HG02610 (cell line): Measurements from ENCODE around the gene STPG2.
"Not testable (repeated sequence)": the region's sequence is repeated elsewhere in the genome, so short reads cannot be mapped to it uniquely, and the experiment has no call there.

ENCODE experiments used
- ATAC-seq: cut with Tn5 transposase; IDR thresholded peaks from one replicate; pipeline ENCODE4 v1.9.1; 2021; ENCODE audit warnings: mild to moderate bottlenecking, moderate library complexity; ENCODE audit not compliant: unreplicated experiment

The STPG2 gene

DNA sequence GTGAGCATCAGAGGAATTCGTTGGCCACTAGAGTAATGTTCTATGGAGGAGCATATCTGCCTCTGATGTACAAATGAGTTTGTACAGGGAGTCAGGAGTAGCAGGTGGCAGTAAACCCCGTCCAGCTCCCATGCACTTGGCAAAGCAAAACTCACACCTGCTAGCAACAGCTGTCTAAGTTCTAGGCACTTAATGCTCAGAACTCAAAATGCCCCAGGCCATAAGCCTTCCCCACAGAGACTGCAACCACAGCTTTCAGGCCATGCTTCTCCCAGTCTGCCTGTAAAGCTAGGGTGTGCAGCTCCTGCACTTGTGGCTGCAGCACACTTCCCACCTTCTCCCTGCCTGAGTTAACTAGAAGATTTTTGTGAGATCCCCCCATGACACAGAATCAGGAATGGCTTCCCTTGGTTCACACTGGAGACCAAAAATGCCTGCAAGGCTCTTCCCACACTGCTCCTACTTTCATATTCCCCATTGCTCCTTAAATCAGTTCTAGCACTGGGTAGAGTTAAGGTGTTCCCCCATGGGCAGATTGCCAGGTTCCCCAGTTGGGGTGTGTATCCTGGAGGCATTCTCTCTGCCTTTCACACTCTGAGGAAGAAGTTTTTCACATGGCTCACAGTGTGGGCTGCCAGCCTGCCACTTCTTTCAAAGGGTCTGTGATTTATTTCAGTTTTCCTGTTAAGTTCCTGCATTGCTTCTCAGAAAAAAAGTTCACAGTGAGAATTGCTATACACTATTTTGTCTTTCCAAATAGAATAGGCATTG is 189.9 kb downstream of the STPG2 start:
- no peak for ATAC-seq

DNA sequence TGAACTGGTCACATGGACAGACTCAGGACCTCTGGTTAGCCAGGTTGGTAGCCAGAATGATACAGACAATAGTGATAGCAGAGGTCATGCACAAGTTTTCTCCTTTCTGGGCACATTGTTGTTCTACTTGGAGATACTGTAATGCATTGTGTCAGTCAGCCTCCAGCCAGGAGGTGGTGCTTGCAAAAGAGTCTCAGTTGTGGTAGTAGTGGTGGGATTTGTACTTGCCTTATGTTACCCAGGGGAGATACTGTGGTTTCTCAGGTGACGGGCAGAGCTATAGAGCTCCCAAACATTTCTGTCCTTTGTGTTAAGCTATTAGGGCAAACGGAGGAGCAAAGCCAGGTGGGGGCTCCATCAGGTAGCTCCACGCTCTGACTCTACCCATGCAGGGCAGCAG is 190.5 kb downstream of the STPG2 start:
- ATAC-seq, result no peak

DNA sequence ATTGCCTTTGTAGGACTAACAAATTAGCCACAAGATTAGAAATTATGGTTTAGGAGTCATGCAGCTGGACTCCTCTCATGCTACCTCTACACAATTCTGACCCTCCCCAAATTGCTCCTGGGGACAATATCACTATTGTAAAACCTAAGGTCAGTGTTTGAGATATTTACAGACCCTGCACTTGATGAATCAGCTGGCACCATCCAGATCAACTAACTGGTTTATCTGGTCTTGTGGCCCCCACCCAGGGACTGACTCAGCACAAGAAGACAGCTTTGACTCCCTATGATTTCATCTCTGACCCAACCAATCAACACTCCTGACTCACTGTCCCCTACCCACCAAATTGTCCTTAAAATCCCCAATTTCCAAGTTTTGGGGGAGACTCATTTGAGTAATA is 192.4 kb downstream of the STPG2 start:
- no peak for ATAC-seq

DNA sequence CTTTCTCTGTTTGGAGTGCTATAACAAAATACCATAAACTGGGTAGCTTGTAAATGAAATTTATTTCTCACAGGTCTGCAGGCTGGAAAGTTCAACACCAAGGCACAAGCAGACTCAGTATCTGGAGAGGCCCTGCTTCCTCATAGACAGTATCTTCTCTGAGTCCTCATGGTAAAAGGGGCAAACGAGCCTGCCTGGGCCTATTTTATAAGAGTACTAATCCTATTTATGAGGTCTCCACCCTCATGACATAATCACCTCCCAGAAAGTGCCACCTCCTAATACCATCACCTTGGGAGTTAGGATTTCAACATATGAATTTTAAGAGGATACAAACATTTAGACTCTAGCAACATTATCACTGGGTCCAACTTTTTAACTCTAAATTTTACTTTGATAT is 200.3 kb downstream of the STPG2 start:
- no peak for ATAC-seq

DNA sequence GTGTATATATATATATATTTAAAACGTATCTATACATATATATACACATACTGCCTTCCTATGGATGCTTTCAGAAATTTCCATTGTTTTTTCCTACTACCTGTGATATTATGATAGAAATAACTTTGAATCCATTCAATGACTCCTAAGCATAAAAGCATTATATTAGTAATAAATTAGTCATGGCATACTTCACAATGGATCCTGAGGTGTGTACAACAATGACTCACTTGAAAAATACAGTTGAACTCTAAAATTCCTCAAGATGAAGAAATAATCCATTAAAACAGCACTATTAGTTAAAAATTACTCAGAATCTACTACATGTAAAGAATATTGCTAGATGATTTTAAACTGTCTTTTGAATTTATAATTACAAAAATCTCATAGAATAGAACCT is 201.1 kb downstream of the STPG2 start:
- no peak for ATAC-seq

DNA sequence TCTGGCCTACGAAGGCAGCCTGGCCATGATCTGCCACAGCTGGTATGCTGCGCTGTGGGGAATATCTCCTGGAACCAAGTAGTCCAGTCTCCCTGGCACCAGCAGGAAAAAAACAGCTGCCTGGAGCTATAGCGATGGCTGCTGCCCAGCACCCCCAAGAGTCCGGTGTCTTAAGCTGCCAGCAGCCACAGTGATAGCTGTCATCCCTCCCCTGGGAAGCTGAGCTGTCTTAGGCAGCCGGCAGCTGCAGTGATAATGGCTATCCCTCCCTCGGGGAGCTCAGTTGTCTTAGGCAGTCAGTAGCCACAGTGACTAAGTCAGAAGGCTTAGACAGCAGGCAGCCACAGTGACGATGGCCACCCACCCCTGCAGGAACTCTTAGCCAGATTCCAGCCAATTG is 205.1 kb downstream of the STPG2 start:
- no peak for ATAC-seq

DNA sequence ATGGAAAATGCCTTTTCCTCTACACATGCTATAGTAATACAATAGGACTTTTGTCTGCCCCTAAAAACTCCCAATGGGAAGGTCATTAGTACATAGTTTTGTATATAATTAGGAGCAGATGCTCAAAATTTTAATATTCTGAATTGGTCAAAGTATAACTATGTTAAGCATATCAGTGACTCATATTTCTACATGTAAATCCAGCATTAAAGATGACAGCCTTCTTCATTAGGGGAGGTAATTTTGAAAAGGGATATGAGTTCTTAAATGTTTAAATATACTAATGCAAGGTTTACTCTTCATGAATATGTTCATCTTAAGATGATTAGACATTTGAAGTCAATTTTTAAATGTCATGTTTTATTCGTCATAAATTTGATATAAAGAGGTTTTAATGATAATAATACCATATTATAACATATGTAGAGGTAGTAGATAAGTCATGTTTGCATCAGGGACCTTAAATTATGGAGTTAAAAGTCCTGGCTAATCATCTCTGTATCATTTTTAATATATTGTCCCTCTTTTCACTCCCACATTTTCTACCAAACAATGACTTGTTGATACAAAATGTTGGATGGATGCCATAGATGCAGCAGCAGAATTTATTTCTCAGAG is 218.8 kb downstream of the STPG2 start:
- no peak for ATAC-seq

DNA sequence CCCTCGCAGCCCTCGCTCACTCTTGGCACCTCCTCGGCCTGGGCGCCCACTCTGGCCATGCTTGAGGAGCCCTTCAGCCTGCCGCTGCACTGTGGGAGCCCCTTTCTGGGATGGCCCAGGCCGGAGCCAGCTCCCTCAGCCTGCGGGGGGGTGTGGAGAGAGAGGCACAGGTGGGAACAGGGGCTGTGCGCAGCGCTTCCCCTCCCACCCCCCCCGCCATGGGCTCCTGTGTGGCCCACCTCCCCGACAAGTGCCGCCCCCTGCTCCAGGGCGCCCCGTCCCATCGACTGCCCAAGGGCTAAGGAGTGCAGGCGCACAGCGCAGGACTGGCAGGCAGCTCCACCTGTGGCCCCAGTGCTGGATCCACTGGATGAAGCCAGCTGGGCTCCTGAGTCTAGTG is 220.2 kb downstream of the STPG2 start:
- ATAC-seq, result no peak

DNA sequence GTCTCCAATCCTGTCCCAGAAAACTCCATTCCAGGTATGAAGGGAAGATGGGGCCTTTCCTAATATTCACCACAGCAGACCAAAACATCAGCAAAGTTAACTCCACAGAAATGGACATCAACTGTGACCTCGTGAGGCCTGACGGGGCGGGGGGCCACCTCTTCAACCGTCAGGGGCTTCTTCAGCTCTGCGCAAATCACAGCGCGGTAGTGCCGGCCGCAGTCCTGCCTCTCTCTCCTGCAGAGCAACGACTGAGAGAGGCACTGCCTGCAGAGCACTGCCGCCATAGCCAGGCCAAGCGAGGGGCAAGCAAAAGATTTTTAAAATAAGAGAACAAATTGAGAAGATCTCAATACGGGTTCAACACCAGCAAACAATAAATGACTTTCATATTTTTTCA is 226.2 kb downstream of the STPG2 start:
- ATAC-seq, result no peak

DNA sequence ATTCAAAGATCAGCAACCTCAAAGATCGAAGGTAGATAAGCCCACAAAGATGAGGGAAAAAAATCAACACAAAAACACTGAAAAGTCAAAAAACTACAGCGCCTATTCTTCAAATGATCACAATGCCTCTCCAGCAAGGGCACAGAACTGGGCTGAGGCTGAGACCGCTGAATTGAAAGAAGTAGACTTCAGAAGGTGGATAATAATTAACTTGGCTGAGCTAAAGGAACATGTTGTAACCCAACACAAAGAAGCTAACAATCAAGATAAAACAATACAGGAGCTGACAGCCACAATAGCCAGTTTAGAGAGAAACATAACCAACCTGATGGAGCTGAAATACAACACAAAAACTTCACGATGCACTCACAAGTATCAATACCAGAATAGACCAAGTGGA is 231.1 kb downstream of the STPG2 start:
- ATAC-seq, result no peak

DNA sequence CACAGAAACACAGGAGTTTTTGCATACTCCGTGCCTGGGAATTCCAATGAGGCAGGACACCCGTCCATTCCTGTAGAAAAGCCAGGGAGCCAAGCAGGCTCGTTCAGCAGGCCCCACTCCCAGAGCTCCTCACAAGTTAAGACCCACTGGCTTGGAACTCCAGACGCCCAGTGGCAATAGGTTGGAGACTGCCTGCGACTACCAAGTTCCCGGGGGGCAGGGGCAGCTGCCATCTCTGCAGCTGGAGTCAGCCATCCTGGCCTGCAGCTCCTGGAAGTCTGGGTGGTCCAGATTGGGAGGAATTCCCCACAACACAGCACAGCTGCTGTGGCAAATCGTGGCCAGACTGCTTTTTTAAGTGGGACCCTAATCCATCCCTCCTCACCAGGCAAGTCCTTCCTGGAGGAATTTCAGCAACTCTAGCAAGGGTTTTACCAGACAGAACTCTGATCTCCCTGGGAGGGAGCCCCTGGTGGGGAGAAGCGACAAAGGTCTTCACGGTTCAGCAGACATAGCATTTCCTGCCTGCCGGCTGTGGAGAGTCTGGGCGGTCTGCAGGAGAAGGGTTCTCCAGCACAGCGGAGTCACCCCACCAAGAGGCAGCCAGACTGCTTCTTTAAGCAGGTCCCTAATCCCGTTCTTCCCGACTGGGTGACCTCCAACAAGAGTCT is 231.9 kb downstream of the STPG2 start:
- no peak for ATAC-seq

DNA sequence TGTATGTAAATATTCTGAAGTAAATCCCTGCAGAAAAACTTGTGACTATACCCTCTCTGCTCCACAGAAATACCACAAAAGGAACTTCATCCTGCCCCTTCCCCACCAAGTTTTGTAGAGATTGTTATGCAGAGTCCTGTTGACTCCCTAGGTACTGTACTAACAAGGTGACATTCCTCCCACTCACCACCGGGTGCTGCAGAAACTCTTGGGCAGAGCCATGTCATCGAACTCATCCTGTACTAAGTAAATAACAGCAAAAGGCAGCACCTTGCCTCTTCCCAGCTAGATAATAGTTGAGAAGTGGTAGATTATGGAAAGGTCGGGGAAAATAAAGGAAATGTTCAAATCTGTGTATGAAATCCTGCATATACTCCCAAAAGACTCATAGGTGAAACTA is 233.3 kb downstream of the STPG2 start:
- no peak for ATAC-seq

DNA sequence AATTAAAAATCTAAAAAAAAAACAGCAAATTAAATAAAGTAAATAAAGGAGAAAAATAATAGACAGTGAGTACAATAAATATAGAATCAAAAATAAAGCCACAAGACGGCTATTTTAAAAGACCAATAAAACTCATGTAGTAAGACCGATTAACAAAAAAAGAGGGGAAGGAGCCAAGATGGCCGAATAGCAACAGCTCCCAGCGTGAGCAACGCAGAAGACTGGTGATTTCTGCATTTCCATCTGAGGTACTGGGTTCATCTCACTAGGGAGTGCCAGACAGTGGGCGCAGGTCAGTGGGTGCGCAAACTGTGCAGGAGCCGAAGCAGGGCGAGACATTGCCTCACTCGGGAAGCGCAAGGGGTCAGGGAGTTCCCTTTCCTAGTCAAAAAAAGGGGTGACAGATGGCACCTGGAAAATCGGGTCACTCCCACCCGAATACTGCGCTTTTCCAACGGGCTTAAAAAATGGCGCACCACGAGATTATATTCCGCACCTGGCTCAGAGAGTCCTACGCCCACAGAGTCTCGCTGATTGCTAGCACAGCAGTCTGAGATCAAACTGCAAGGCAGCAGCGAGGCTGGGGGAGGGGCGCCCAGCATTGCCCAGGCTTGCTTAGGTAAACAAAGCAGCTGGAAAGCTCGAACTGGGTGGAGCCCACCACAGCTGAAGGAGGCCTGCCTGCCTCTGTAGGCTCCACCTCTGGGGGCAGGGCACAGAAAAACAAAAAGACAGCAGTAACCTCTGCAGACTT is 239.7 kb downstream of the STPG2 start:
- ATAC-seq, result not testable (repeated sequence)

DNA sequence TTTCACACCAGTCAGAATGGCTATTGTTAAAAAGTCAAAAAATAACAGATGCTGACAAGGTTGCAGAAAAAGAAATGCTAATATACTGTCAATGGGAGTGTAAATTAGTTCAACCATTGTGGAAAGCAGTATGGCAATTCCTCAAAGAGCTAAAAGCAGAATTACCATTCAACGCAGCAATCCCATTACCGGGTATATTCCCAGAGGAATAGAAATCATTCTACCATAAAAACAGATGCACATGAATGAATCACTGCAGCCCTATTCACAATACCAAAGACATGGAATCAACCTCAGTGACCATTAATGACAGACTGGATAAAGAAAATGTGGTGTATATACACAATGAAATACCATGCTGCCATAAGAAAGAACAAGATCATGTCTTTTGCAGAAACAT is 243.0 kb downstream of the STPG2 start:
- ATAC-seq, result no peak

DNA sequence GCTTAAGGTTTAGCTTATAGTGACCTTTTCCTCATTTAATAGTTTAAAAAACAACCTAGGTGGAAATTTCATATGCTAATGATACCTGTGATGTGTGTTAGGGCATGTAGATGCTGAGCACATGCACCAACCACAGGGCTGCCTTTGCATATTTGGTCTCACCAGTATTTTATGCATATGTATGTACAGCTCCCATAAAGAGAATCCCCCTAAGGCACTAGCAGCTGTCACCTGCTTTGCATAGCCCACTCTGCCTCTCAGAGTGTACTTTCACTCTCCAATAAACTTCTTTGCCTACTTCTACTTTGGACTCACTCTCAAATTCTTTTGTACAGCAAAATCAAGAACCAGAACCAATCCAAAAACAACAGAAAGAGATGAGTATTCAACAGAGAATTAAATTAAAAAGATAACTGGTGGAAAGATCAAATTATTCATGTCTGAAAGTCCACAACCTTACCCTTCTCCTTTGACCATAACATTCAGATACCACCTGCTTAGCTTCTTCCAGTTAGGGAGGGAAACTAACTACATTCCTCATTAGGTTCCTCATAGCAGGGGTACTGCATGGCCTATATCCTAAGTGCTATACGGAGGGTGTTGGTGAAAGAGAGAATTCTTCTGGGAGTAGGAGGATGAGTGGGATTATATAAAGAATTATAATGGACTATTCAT is 250.5 kb downstream of the STPG2 start:
- no peak for ATAC-seq

DNA sequence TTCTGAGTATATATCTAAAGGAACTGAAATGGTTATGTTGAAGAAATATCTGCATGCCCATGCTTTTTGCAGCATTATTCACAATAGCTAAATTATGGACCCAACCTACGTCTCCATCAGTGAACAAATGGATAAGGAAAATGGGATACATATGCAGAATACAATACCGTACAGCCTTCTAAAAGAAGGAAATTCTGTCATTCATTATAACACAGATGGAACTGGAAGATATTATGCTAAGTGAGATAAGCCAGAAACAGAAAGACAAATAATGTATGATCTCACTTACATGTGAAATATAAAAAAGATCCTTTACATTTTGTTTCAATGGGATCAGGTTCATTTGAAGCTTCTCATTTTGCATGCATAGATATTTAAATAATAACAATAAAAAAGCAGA is 263.3 kb downstream of the STPG2 start:
- no peak for ATAC-seq

DNA sequence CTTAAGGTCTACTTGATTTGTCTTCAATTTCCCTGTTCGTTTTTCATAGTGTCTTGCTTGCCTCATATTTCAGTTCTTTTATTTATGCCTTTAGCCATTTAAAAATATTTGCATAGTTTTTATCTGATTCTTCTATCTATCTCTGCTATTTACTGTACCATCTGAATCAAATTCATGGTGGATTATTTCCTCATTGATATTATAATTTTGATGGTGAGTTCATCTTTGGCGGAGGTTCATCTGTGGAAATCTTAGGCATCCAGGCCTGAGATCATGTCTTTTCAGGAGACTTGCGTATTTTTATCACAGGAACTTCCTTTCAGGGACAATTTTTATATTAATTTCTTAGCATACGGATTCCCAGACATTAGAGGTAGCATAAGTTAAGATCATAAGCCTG is 275.2 kb downstream of the STPG2 start:
- ATAC-seq, result no peak

DNA sequence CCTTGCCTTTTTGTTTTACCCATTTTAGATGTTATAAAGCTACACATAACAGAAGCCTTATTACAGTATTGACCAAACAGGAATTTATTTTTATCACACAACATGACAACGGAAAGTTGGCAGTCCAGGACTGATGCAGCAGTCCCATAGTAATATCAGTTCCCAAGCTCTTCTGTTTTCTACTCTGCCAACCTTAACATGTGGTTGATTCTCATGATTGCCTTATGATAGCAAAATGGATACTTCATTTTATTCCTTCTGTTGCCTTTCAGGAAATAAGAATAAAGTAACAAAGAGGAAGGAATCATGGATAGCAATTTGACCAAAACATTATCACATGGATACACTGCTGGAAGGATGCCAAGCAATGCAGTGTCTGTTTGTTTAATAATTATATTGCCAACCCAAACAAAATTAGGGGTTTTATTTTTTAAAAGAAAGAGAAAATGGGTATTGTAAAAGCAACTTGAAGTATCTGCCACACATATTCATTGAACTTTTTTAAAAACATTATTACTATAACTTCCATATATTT is 275.7 kb downstream of the STPG2 start:
- ATAC-seq, result no peak

DNA sequence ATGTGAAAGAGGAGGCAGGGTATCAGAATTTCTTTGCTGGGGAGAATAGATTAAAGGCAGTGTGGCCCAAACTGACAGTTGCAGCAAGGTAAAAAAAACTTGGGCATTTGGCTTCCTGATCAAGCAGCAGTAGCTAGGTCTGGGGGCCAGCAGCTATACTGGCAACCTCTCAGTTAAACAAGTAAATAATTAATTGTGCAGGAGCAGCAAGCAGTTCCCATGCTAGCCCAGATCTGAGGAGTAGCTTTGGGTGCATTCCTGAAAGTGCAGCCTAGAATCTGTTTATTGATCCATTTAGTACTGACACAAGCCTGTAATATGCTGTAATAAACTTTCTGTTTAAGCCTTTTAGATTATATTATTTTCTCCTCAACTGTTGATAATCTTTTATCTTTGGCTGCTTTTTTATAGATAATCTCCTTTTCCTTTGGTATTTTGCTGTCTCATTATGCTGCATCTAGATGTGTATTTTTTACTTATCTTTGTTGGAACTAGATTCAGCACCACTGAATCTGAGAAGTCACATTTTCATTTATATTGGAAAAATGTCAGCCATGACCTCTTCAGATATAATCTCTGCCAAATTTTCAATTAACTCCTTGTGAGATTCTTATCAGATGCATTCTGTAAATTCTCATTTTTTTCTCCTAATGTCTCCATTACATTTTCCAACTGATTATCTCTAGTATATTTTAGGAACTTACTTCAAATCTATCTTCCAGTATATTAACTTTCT is 276.3 kb downstream of the STPG2 start:
- no peak for ATAC-seq

DNA sequence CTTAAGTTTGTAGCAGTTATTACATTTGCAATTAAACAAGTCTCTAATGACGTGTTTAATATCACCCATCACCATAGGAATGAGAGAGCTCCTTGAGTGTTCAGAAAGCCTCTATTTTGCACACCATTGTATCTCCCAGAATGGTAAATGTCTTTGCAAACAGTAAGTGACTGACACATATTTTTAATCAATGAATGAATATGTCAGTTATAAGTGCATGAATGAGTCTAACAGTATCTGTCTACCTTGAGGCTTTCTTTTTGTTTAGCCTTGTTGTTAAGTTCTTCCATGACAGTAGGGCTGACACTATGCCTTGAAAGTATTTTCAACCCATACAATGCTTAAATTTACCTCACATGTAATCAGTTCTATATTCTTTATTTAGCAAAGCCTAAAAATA is 292.2 kb downstream of the STPG2 start:
- ATAC-seq, result no peak
